Liver (tissue), 3 donors: ENCODE measurements around the gene IQCK.

Experiments used
- CTCF ChIP-seq: fragments of 150-350 bp; IDR thresholded peaks from 2 replicates; pipeline ENCODE4 v1.5.1; 2017; ENCODE audit warnings: improper control_type of control experiment, low read depth, low read length; ENCODE audit not compliant: missing input control
- JUND ChIP-seq, 2 donors: IDR thresholded peaks; 2 replicates each; pipeline ENCODE4 v1.6.1; 2016; ENCODE audit warnings: antibody characterized with exemption in 2 of 2
- REST ChIP-seq: IDR thresholded peaks from 2 replicates; pipeline ENCODE4 v1.6.1; 2016; ENCODE audit warnings: antibody characterized with exemption, mild to moderate bottlenecking
- donor health status: healthy.
- donor health status: healthy.

GRCh38 chr16:19733551-19733950, 15.5 kb downstream of the IQCK start:
- TF ChIP-seq CTCF = no peak
- TF ChIP-seq JUND (IDR thresholded peaks at IDR 0.05) = no peak
- no peak for TF ChIP-seq REST
